DMS79 (cell line): Measurements from ENCODE around the gene DEUP1.
"Not testable (repeated sequence)": the region's sequence is repeated elsewhere in the genome, so short reads cannot be mapped to it uniquely, and the experiment has no call there.

ENCODE experiments used
- DNase-seq: peaks from one replicate; lab custom pipeline; 2025; lab: John Stamatoyannopoulos, UW

The DEUP1 gene

GRCh38 chr11:93361435-93361834 is 30.9 kb downstream of the DEUP1 start:
- DNase-seq = no peak

GRCh38 chr11:93368022-93368421 is 37.5 kb downstream of the DEUP1 start:
- no peak for DNase-seq

GRCh38 chr11:93370260-93370659 is 39.7 kb downstream of the DEUP1 start:
- no peak for DNase-seq

GRCh38 chr11:93389737-93390136 is 59.2 kb downstream of the DEUP1 start:
- no peak for DNase-seq

- no peak for DNase-seq
Measured at GRCh38 chr11:93392867-93393266, 62.3 kb downstream of the DEUP1 start.

- DNase-seq = no peak
Measured at GRCh38 chr11:93393386-93393785, 62.8 kb downstream of the DEUP1 start.

- no peak for DNase-seq
Measured at GRCh38 chr11:93394488-93394887, 63.9 kb downstream of the DEUP1 start.

- DNase-seq = no peak
Measured at GRCh38 chr11:93396316-93396715, 65.8 kb downstream of the DEUP1 start.

GRCh38 chr11:93403930-93404329 is 73.4 kb downstream of the DEUP1 start:
- DNase-seq = no peak

- DNase-seq = no peak
Measured at GRCh38 chr11:93407777-93408401, 77.3 kb downstream of the DEUP1 start.

GRCh38 chr11:93410441-93410840 is 79.9 kb downstream of the DEUP1 start:
- DNase-seq = no peak

- peak; percentile 22 for DNase-seq
Measured at GRCh38 chr11:93411705-93412104, 81.2 kb downstream of the DEUP1 start.

- no peak for DNase-seq
Measured at GRCh38 chr11:93432247-93432646, 101.7 kb downstream of the DEUP1 start.

GRCh38 chr11:93443232-93443631 is 112.7 kb downstream of the DEUP1 start:
- not testable (repeated sequence) for DNase-seq

- peak; percentile 9 for DNase-seq
Measured at GRCh38 chr11:93444617-93445073, 114.1 kb downstream of the DEUP1 start.

- no peak for DNase-seq
Measured at GRCh38 chr11:93458286-93458685, 127.7 kb downstream of the DEUP1 start.

- not testable (repeated sequence) for DNase-seq
Measured at GRCh38 chr11:93463666-93464065, 133.1 kb downstream of the DEUP1 start.

GRCh38 chr11:93464927-93465540 is 134.5 kb downstream of the DEUP1 start:
- DNase-seq = no peak

GRCh38 chr11:93467054-93467453 is 136.5 kb downstream of the DEUP1 start:
- no peak for DNase-seq

GRCh38 chr11:93468290-93468689 is 137.7 kb downstream of the DEUP1 start:
- no peak for DNase-seq

GRCh38 chr11:93474123-93474522 is 143.6 kb downstream of the DEUP1 start:
- DNase-seq = no peak

GRCh38 chr11:93476796-93477195 is 146.3 kb downstream of the DEUP1 start:
- DNase-seq = no peak

GRCh38 chr11:93477684-93478234 is 147.2 kb downstream of the DEUP1 start:
- DNase-seq = no peak

- DNase-seq = no peak
Measured at GRCh38 chr11:93478841-93479240, 148.3 kb downstream of the DEUP1 start.
